Neural progenitor cell (in vitro differentiated cells): ENCODE data around the gene UNC45A. TPM values are rescaled to one million over a fixed set of nuclear protein-coding genes. Genes with fewer than 3 reads are reported as not detected.

ENCODE experiments used
- DNase-seq: peaks from one replicate; pipeline ENCODE4 v3.0.0-alpha.2; 2016; ENCODE audit warnings: low spot score
- H2AFZ ChIP-seq: fragments of 200-600 bp; sonication (generic); replicated peaks from 2 replicates; pipeline ENCODE4 v1.6.1; 2016; ENCODE audit warnings: antibody characterized with exemption
- H3F3A ChIP-seq: fragments of 200-600 bp; sonication (generic); 2 replicates; pipeline ENCODE4 v1.6.1; 2016; ENCODE audit warnings: antibody characterized with exemption, low read depth
- H3K27ac ChIP-seq: fragments of 200-600 bp; sonication (generic); 2 replicates; pipeline ENCODE4 v1.5.1; 2016; ENCODE audit warnings: mild to moderate bottlenecking
- H3K27me3 ChIP-seq: fragments of 200-600 bp; sonication (generic); 2 replicates; pipeline ENCODE4 v1.6.1; 2016; ENCODE audit warnings: mild to moderate bottlenecking, moderate library complexity
- H3K36me3 ChIP-seq: fragments of 200-600 bp; sonication (generic); 2 replicates; pipeline ENCODE4 v1.5.1; 2016
- H3K4me1 ChIP-seq: fragments of 200-600 bp; sonication (generic); 2 replicates; pipeline ENCODE4 v1.6.1; 2016; ENCODE audit warnings: mixed run types
- H3K4me2 ChIP-seq: fragments of 200-600 bp; sonication (generic); 2 replicates; pipeline ENCODE4 v1.6.1; 2016
- H3K4me3 ChIP-seq: fragments of 200-600 bp; sonication (generic); 2 replicates; pipeline ENCODE4 v1.5.1; 2016
- H3K79me2 ChIP-seq: fragments of 200-600 bp; sonication (generic); 2 replicates; pipeline ENCODE4 v1.6.1; 2016; ENCODE audit warnings: low read depth
- H3K9ac ChIP-seq: fragments of 200-600 bp; sonication (generic); 2 replicates; pipeline ENCODE4 v1.6.1; 2016
- H3K9me3 ChIP-seq: fragments of 200-600 bp; sonication (generic); 2 replicates; pipeline ENCODE4 v1.5.1; 2016; ENCODE audit warnings: low read depth
- H4K20me1 ChIP-seq: fragments of 200-600 bp; sonication (generic); 2 replicates; pipeline ENCODE4 v1.6.1; 2016; ENCODE audit warnings: low read depth
- H3K27ac Mint-ChIP-seq: 3 replicates; pipeline ENCODE4 v1.8.0; 2021; ENCODE audit warnings: mixed read lengths
- H3K27me3 Mint-ChIP-seq: 2 replicates; pipeline ENCODE4 v1.8.0; 2022; ENCODE audit warnings: low read depth, mild to moderate bottlenecking, inconsistent platforms, moderate library complexity, mixed read lengths; ENCODE audit not compliant: insufficient read depth
- H3K36me3 Mint-ChIP-seq: 3 replicates; pipeline ENCODE4 v1.8.0; 2021; ENCODE audit warnings: mixed read lengths
- H3K4me1 Mint-ChIP-seq: 3 replicates; pipeline ENCODE4 v1.8.0; 2021; ENCODE audit warnings: mixed read lengths
- H3K4me3 Mint-ChIP-seq: 3 replicates; pipeline ENCODE4 v1.8.0; 2021; ENCODE audit warnings: mild to moderate bottlenecking, moderate library complexity, mixed read lengths
- H3K9me3 Mint-ChIP-seq: 3 replicates; pipeline ENCODE4 v1.8.0; 2020; ENCODE audit warnings: mixed read lengths
- CTCF ChIP-seq: fragments of 200-600 bp; sonication (generic); IDR thresholded peaks from 2 replicates; pipeline ENCODE4 v1.5.1; 2017; ENCODE audit warnings: antibody characterized with exemption, mild to moderate bottlenecking
- EZH2 ChIP-seq: fragments of 200-600 bp; sonication (generic); IDR thresholded peaks from 2 replicates; pipeline ENCODE4 v1.6.1; 2017; ENCODE audit warnings: antibody characterized with exemption, mild to moderate bottlenecking, moderate library complexity
- EZH2phosphoT487 ChIP-seq: fragments of 200-600 bp; sonication (generic); IDR thresholded peaks from 2 replicates; pipeline ENCODE4 v1.6.1; 2017; ENCODE audit warnings: antibody characterized with exemption
- total RNA-seq: library from RNA; depleted of rRNA; stranded (reverse); fragments of >200 nt; gene quantifications from 2 replicates; pipeline ENCODE4 v1.2.3, GENCODE V29; 2015; ENCODE audit warnings: low replicate concordance

UNC45A gene
- total RNA-seq, 1 donor from 2014 or later = 47.7 TPM

- Mint-ChIP-seq H3K27ac (no peak overlapping the region), H3K9me3 (no peaks in the 10 kb centered on the region), H3K4me3 (no peak overlapping the region), H3K4me1 (no peaks in the 10 kb centered on the region), H3K27me3 (peaks cover 10% of the 10 kb centered on the region), H3K36me3 (peaks cover 22% of the 10 kb centered on the region)
- Histone ChIP-seq H3K4me2 (no peak overlapping the region), H3K4me1 (no peaks in the 10 kb centered on the region), H3K9me3 (no peaks in the 10 kb centered on the region), H3K4me3 (no peak overlapping the region), H2AFZ (no peak overlapping the region), H3K27me3 (no peaks in the 10 kb centered on the region), H3F3A (no peaks in the 10 kb centered on the region), H3K9ac (no peak overlapping the region), H3K27ac (no peak overlapping the region), H3K79me2 (no peaks in the 10 kb centered on the region), H3K36me3 (no peaks in the 10 kb centered on the region), H4K20me1 (no peaks in the 10 kb centered on the region)
- DNase-seq = no peak
- no peak for TF ChIP-seq EZH2phosphoT487
- no peak for TF ChIP-seq CTCF
- TF ChIP-seq EZH2 = no peak
Observed at GRCh38 chr15:90946538-90946937, 11.5 kb downstream of the UNC45A start.

GRCh38 chr15:90946941-90947576, 12.0 kb downstream of the UNC45A start:
- Mint-ChIP-seq H3K4me3 (no peak overlapping the region), H3K9me3 (no peaks in the 10 kb centered on the region), H3K27me3 (peaks cover 10% of the 10 kb centered on the region), H3K4me1 (no peaks in the 10 kb centered on the region), H3K27ac (no peak overlapping the region), H3K36me3 (peaks cover 25% of the 10 kb centered on the region)
- Histone ChIP-seq H3K79me2 (no peaks in the 10 kb centered on the region), H3K4me3 (no peak overlapping the region), H3K9ac (no peak overlapping the region), H3K9me3 (no peaks in the 10 kb centered on the region), H3K4me2 (no peak overlapping the region), H2AFZ (no peak overlapping the region), H3K27ac (no peak overlapping the region), H4K20me1 (no peaks in the 10 kb centered on the region), H3K36me3 (no peaks in the 10 kb centered on the region), H3F3A (no peaks in the 10 kb centered on the region), H3K4me1 (no peaks in the 10 kb centered on the region), H3K27me3 (no peaks in the 10 kb centered on the region)
- TF ChIP-seq CTCF (no peak), EZH2 (no peak), EZH2phosphoT487 (no peak)
- no peak for DNase-seq

- no peaks in the 10 kb centered on the region for H3K4me1 Mint-ChIP-seq
- Histone ChIP-seq H3F3A (no peaks in the 10 kb centered on the region), H3K4me2 (no peak overlapping the region), H3K4me3 (no peak overlapping the region), H3K27ac (no peak overlapping the region), H4K20me1 (no peaks in the 10 kb centered on the region), H3K36me3 (no peaks in the 10 kb centered on the region), H3K79me2 (no peaks in the 10 kb centered on the region), H3K4me1 (no peaks in the 10 kb centered on the region), H2AFZ (no peak overlapping the region), H3K9ac (no peak overlapping the region), H3K27me3 (no peaks in the 10 kb centered on the region), H3K9me3 (no peaks in the 10 kb centered on the region)
- peaks cover 30% of the 10 kb centered on the region for H3K36me3 Mint-ChIP-seq
- no peak for TF ChIP-seq CTCF
- TF ChIP-seq EZH2 = no peak
- TF ChIP-seq EZH2phosphoT487 = no peak
- H3K27ac Mint-ChIP-seq = no peak overlapping the region
- no peak for DNase-seq
- no peaks in the 10 kb centered on the region for H3K9me3 Mint-ChIP-seq
- no peak overlapping the region for H3K4me3 Mint-ChIP-seq
- peaks cover 12% of the 10 kb centered on the region for H3K27me3 Mint-ChIP-seq
Observed at GRCh38 chr15:90947577-90948357, 12.7 kb downstream of the UNC45A start.
